ENCODE measurements around the gene CAMK2G.

DNA sequence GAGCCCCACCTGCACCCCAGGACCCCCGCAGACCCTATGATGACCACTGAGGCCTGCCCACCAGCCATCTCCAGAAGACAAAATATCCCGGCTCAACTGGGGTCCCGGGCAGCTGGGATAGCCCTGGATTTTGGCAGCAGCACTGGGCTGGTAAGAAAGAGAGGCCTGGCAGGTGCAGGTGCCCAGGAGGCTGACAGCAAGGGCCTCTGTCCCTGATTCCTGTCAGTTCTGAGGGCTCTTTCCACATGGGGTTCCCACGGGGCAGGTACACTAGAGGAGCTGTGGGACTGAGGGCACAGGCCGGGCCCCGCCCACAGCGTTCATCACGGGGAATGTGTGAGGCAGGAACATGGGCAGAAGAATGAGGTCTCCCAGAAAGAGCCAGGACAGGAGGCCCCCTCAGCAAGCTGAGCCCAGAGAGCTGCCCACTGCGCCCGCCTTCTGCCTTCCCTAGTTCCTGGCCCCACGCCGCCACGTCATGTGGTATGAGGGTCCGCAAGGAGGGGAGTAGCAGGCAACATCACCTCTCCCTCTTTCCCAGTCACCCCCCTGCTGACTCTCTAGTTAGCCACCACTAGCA, 50.1 kb downstream of the CAMK2G start:
- no peak for TF ChIP-seq EZH2phosphoT487 (IDR thresholded peaks at IDR 0.05; ENCODE audit: unreplicated experiment)
- TF ChIP-seq, protein P1, sequence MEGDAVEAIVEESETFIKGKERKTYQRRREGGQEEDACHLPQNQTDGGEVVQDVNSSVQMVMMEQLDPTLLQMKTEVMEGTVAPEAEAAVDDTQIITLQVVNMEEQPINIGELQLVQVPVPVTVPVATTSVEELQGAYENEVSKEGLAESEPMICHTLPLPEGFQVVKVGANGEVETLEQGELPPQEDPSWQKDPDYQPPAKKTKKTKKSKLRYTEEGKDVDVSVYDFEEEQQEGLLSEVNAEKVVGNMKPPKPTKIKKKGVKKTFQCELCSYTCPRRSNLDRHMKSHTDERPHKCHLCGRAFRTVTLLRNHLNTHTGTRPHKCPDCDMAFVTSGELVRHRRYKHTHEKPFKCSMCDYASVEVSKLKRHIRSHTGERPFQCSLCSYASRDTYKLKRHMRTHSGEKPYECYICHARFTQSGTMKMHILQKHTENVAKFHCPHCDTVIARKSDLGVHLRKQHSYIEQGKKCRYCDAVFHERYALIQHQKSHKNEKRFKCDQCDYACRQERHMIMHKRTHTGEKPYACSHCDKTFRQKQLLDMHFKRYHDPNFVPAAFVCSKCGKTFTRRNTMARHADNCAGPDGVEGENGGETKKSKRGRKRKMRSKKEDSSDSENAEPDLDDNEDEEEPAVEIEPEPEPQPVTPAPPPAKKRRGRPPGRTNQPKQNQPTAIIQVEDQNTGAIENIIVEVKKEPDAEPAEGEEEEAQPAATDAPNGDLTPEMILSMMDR (conservative IDR thresholded peaks at IDR 0.05; ENCODE audit: low read depth in 2 of 2) = no peak
- TF ChIP-seq POLR2AphosphoS5 (IDR thresholded peaks at IDR 0.05; ENCODE audit: low read depth) = no peak
- TF ChIP-seq CREB1 (CRISPR knock-in tag; IDR thresholded peaks at IDR 0.05; ENCODE audit: low read depth) = no peak
- TF ChIP-seq, protein P2, sequence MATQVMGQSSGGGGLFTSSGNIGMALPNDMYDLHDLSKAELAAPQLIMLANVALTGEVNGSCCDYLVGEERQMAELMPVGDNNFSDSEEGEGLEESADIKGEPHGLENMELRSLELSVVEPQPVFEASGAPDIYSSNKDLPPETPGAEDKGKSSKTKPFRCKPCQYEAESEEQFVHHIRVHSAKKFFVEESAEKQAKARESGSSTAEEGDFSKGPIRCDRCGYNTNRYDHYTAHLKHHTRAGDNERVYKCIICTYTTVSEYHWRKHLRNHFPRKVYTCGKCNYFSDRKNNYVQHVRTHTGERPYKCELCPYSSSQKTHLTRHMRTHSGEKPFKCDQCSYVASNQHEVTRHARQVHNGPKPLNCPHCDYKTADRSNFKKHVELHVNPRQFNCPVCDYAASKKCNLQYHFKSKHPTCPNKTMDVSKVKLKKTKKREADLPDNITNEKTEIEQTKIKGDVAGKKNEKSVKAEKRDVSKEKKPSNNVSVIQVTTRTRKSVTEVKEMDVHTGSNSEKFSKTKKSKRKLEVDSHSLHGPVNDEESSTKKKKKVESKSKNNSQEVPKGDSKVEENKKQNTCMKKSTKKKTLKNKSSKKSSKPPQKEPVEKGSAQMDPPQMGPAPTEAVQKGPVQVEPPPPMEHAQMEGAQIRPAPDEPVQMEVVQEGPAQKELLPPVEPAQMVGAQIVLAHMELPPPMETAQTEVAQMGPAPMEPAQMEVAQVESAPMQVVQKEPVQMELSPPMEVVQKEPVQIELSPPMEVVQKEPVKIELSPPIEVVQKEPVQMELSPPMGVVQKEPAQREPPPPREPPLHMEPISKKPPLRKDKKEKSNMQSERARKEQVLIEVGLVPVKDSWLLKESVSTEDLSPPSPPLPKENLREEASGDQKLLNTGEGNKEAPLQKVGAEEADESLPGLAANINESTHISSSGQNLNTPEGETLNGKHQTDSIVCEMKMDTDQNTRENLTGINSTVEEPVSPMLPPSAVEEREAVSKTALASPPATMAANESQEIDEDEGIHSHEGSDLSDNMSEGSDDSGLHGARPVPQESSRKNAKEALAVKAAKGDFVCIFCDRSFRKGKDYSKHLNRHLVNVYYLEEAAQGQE (IDR thresholded peaks at IDR 0.05; ENCODE audit: unreplicated experiment) = no peak
- no peak for TF ChIP-seq NANOG (IDR thresholded peaks at IDR 0.05; ENCODE audit: borderline replicate concordance)
- TF ChIP-seq EZH2 (IDR thresholded peaks at IDR 0.05; ENCODE audit: low read depth, unreplicated experiment) = no peak
- TF ChIP-seq STAT1 (IDR thresholded peaks at IDR 0.05; ENCODE audit: unreplicated experiment) = no peak
- TF ChIP-seq, protein P3, sequence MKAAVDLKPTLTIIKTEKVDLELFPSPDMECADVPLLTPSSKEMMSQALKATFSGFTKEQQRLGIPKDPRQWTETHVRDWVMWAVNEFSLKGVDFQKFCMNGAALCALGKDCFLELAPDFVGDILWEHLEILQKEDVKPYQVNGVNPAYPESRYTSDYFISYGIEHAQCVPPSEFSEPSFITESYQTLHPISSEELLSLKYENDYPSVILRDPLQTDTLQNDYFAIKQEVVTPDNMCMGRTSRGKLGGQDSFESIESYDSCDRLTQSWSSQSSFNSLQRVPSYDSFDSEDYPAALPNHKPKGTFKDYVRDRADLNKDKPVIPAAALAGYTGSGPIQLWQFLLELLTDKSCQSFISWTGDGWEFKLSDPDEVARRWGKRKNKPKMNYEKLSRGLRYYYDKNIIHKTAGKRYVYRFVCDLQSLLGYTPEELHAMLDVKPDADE (IDR thresholded peaks at IDR 0.05) = no peak
- TF ChIP-seq JUNB (IDR thresholded peaks at IDR 0.05; ENCODE audit: unreplicated experiment) = no peak

Data from GM23338 (cell line).